SK-N-SH (cell line): ENCODE data around the gene ZNF557. TPM values are rescaled to one million over a fixed set of nuclear protein-coding genes. Genes with fewer than 3 reads are reported as not detected.
"Not testable (repeated sequence)": the region's sequence is repeated elsewhere in the genome, so short reads cannot be mapped to it uniquely, and the experiment has no call there.

Source experiments
- CTCF ChIA-PET: fragments of 300-600, 350-600 bp; formaldehyde crosslinking; extraction: SDS; loops from one replicate; lab custom pipeline; 2021; lab: Yijun Ruan, JAX
- POLR2A ChIA-PET: fragments of 350-600 bp; sonication (Branson Sonifier 250); formaldehyde crosslinking; extraction: SDS; loops from one replicate; lab custom pipeline; 2020; ENCODE audit warnings: antibody characterized with exemption, inconsistent platforms; lab: Yijun Ruan, JAX
- DNase-seq: peaks from one replicate; pipeline ENCODE4 v3.0.0; 2012
- H2AFZ ChIP-seq: fragments of 200-600 bp; sonication (generic); 2 replicates; pipeline ENCODE4 v1.8.1; 2016; ENCODE audit warnings: antibody characterized with exemption, mild to moderate bottlenecking, low read depth
- H3F3A ChIP-seq: fragments of 200-600 bp; sonication (generic); replicated peaks from 2 replicates; pipeline ENCODE3; 2016; ENCODE audit warnings: antibody characterized with exemption, mild to moderate bottlenecking; ENCODE audit not compliant: insufficient read depth
- H3K27ac ChIP-seq, 2 experiments: fragments of 200-500 bp in 1 of 2; fragments of 200-600 bp in 1 of 2; sonication (Bioruptor generic) in 1 of 2; sonication (generic), shearing (Covaris generic) in 1 of 2; 2 replicates each; pipeline versions ENCODE4 v1.5.1 to v1.6.1; 2014 to 2016; ENCODE audit warnings: low read depth in 2 of 2, inconsistent platforms in 1 of 2, low read length in 1 of 2, mild to moderate bottlenecking in 1 of 2, mixed read lengths in 1 of 2
- H3K27me3 ChIP-seq: fragments of 200-600 bp; sonication (generic), shearing (Covaris generic); 2 replicates; pipeline ENCODE4 v1.6.1; 2016; ENCODE audit warnings: mixed run types; ENCODE audit not compliant: insufficient read depth
- H3K36me3 ChIP-seq, 2 experiments: fragments of 200-500 bp in 1 of 2; fragments of 200-600 bp in 1 of 2; sonication (Bioruptor generic) in 1 of 2; sonication (generic) in 1 of 2; replicated peaks in 1 of 2; 2 replicates each; pipeline versions ENCODE3 to v1.5.1; 2014 to 2016; ENCODE audit warnings: low read length in 1 of 2, mild to moderate bottlenecking in 1 of 2; ENCODE audit not compliant: insufficient read depth in 2 of 2, control insufficient read depth in 1 of 2
- H3K4me1 ChIP-seq, 2 experiments: fragments of 200-500 bp in 1 of 2; fragments of 200-600 bp in 1 of 2; sonication (Bioruptor generic) in 1 of 2; sonication (generic), shearing (Covaris generic) in 1 of 2; 2 replicates each; pipeline versions ENCODE4 v1.5.1 to v1.6.1; 2014 to 2016; ENCODE audit warnings: low read depth in 1 of 2, low read length in 1 of 2, mixed run types in 1 of 2; ENCODE audit not compliant: insufficient read depth in 2 of 2, control insufficient read depth in 1 of 2
- H3K4me2 ChIP-seq: fragments of 200-600 bp; sonication (generic), shearing (Covaris generic); 2 replicates; pipeline ENCODE4 v1.6.1; 2017; ENCODE audit warnings: mixed run types
- H3K4me3 ChIP-seq, 2 experiments: fragments of 200-500 bp in 1 of 2; fragments of 200-600 bp in 1 of 2; sonication (Bioruptor generic) in 1 of 2; sonication (generic), shearing (Covaris generic) in 1 of 2; 2 replicates each; pipeline versions ENCODE4 v1.5.1 to v1.8.1; 2014 to 2016; ENCODE audit warnings: low read depth in 2 of 2, inconsistent platforms in 1 of 2, low read length in 1 of 2, mild to moderate bottlenecking in 1 of 2, mixed read lengths in 1 of 2, moderate library complexity in 1 of 2
- H3K79me2 ChIP-seq: fragments of 200-600 bp; sonication (generic); 2 replicates; pipeline ENCODE4 v1.8.1; 2017; ENCODE audit warnings: mild to moderate bottlenecking; ENCODE audit not compliant: insufficient read depth
- H3K9ac ChIP-seq: fragments of 200-600 bp; sonication (generic); 2 replicates; pipeline ENCODE4 v1.6.1; 2017; ENCODE audit warnings: mixed run types
- H3K9me2 ChIP-seq: fragments of 200-600 bp; sonication (generic); 2 replicates; pipeline ENCODE4 v1.6.1; 2017; ENCODE audit warnings: mixed run types
- H3K9me3 ChIP-seq: fragments of 200-600 bp; sonication (generic); 2 replicates; pipeline ENCODE4 v1.6.1; 2017; ENCODE audit warnings: mixed run types, mild to moderate bottlenecking, moderate library complexity
- H4K20me1 ChIP-seq: fragments of 200-600 bp; sonication (generic); 2 replicates; pipeline ENCODE4 v1.6.1; 2017; ENCODE audit warnings: mild to moderate bottlenecking, mixed run types; ENCODE audit not compliant: insufficient read depth
- JUND ChIP-seq: IDR thresholded peaks from 2 replicates; pipeline ENCODE4 v1.4.0; 2012
- RFX5 ChIP-seq: IDR thresholded peaks from 2 replicates; pipeline ENCODE4 v1.6.1; 2012; ENCODE audit warnings: mild to moderate bottlenecking, improper control_type of control experiment, low read length
- SMC3 ChIP-seq: IDR thresholded peaks from 2 replicates; pipeline ENCODE4 v1.6.1; 2012; ENCODE audit warnings: low read depth, low read length, improper control_type of control experiment
- TCF12 ChIP-seq: IDR thresholded peaks from 2 replicates; pipeline ENCODE4 v1.4.0; 2012
- WGBS: methylation state at CpG from one replicate; pipeline ENCODE4 v1.1.6; 2017; ENCODE audit warnings: low lambda C conversion rate; 5-methylcytosine and 5-hydroxymethylcytosine counted together
- polyA plus RNA-seq, 3 experiments: library from polyadenylated mRNA; depleted of rRNA; stranded (reverse); fragments of >200 nt; gene quantifications; 2 replicates each; pipeline ENCODE4 v1.2.3, GENCODE V29; 2012
- TF ChIP-seq, protein P1 (sequence below): fragments of 150-350 bp; IDR thresholded peaks from 2 replicates; pipeline ENCODE4 v1.6.1; 2017; ENCODE audit warnings: antibody characterized with exemption, low read length, low read depth, borderline replicate concordance
- TF ChIP-seq, protein P2 (sequence below): fragments of 200-600 bp; sonication (generic); IDR thresholded peaks from 2 replicates; pipeline ENCODE4 v1.6.1; 2017; ENCODE audit warnings: antibody characterized with exemption, mild to moderate bottlenecking, moderate library complexity

The ZNF557 gene
- polyA plus RNA-seq, 1 of the 3 experiments (the other 2 are of a cell fraction), result 2.3 TPM

DNA sequence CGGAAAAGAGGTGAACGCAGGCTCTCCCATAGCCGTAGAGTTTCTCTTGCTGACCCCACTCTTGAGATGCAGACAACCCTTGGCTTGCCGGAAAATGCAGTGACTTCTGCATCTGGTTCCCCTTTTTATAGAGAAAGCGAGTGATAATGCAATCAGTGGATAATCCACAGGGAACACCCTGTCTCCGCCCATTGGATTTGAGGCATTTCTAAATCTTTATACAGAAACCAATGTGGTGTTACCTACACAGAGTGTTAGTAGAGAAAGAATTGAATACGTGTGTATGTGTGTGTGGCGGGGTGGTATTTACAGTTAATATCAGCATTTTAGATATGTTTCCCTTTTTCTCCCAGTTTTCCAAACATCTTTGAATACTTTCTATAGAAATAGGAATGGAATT is 10.9 kb upstream of the ZNF557 start, which contains the start of gene MBD3L3:
Gene MBD3L3 (minus strand): TSS at position 101 of the 400 bp plus-strand sequence. CDS start 71 bp downstream, at position 30.
- H3K27ac ChIP-seq, H3K4me1 ChIP-seq, H3K4me3 ChIP-seq, H3K36me3 ChIP-seq, H3K4me2 ChIP-seq, H3F3A ChIP-seq, H3K9me3 ChIP-seq, H3K79me2 ChIP-seq, H2AFZ ChIP-seq, DNase-seq, POLR2A ChIA-PET, CTCF ChIA-PET, H3K9ac ChIP-seq, H3K9me2 ChIP-seq, H4K20me1 ChIP-seq, H3K27me3 ChIP-seq: not testable (repeated sequence)
- WGBS, result no CpG with 5 or more reads among the region's 8 CpGs

DNA sequence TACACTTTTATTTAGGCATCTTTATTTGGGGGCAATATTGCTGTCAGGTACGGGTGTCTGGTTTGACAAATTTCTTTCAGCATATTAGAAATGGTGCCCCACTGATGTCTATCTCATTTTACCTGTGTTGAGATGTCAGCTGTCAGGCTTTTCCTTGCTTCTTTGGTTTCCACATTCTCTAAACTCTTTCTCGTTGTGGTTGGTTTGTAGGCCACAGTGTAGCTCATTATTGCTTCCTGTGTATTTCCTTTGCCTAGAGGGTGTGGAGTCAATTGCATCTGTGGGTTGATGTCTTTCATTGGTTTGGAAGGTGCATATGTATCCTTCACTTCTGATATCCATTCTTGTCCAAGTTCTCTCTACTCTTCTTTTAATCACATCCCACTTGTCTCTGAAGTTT is 9.5 kb upstream of the ZNF557 start:
- H3F3A ChIP-seq, DNase-seq, H2AFZ ChIP-seq, POLR2A ChIA-PET, H3K27me3 ChIP-seq, H4K20me1 ChIP-seq, H3K4me2 ChIP-seq, CTCF ChIA-PET, H3K4me1 ChIP-seq, H3K9ac ChIP-seq, H3K9me3 ChIP-seq, H3K4me3 ChIP-seq, H3K79me2 ChIP-seq, H3K9me2 ChIP-seq, H3K27ac ChIP-seq, H3K36me3 ChIP-seq: not testable (repeated sequence)
- WGBS, result 3% methylated on average over 2 of the region's 2 CpGs

GRCh38 chr19:7063339-7063738 is 6.2 kb upstream of the ZNF557 start:
- no peak overlapping the region for H2AFZ ChIP-seq
- peaks cover 4% of the 10 kb centered on the region; the same call in 1 of the 2 replicates for H3K27me3 ChIP-seq
- no peaks in the 10 kb centered on the region for H3K79me2 ChIP-seq
- H3K4me2 ChIP-seq, result no peak overlapping the region
- ChIA-PET POLR2A (no interaction called here), CTCF (no interaction called here)
- H3F3A ChIP-seq, result peaks cover 10% of the 10 kb centered on the region
- H4K20me1 ChIP-seq, result no peaks in the 10 kb centered on the region
- TF ChIP-seq TCF12 (no peak), SMC3 (no peak), RFX5 (no peak), JUND (no peak)
- TF ChIP-seq, protein P1, sequence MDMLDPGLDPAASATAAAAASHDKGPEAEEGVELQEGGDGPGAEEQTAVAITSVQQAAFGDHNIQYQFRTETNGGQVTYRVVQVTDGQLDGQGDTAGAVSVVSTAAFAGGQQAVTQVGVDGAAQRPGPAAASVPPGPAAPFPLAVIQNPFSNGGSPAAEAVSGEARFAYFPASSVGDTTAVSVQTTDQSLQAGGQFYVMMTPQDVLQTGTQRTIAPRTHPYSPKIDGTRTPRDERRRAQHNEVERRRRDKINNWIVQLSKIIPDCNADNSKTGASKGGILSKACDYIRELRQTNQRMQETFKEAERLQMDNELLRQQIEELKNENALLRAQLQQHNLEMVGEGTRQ, result no peak
- TF ChIP-seq, protein P2, sequence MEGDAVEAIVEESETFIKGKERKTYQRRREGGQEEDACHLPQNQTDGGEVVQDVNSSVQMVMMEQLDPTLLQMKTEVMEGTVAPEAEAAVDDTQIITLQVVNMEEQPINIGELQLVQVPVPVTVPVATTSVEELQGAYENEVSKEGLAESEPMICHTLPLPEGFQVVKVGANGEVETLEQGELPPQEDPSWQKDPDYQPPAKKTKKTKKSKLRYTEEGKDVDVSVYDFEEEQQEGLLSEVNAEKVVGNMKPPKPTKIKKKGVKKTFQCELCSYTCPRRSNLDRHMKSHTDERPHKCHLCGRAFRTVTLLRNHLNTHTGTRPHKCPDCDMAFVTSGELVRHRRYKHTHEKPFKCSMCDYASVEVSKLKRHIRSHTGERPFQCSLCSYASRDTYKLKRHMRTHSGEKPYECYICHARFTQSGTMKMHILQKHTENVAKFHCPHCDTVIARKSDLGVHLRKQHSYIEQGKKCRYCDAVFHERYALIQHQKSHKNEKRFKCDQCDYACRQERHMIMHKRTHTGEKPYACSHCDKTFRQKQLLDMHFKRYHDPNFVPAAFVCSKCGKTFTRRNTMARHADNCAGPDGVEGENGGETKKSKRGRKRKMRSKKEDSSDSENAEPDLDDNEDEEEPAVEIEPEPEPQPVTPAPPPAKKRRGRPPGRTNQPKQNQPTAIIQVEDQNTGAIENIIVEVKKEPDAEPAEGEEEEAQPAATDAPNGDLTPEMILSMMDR, result no peak
- no peak for DNase-seq
- no peak overlapping the region for H3K9ac ChIP-seq
- no peak overlapping the region for H3K4me3 ChIP-seq
- WGBS, result 8% methylated on average over 4 of the region's 4 CpGs
- H3K4me1 ChIP-seq, result no peaks in the 10 kb centered on the region
- H3K27ac ChIP-seq, result no peak overlapping the region
- H3K9me2 ChIP-seq, result no peaks in the 10 kb centered on the region
- H3K9me3 ChIP-seq, result no peaks in the 10 kb centered on the region
- H3K36me3 ChIP-seq, result no peaks in the 10 kb centered on the region
